ENCODE results near the gene NOSIP.
"Not testable (repeated sequence)": the region's sequence is repeated elsewhere in the genome, so short reads cannot be mapped to it uniquely, and the experiment has no call there.

Gene NOSIP

DNA sequence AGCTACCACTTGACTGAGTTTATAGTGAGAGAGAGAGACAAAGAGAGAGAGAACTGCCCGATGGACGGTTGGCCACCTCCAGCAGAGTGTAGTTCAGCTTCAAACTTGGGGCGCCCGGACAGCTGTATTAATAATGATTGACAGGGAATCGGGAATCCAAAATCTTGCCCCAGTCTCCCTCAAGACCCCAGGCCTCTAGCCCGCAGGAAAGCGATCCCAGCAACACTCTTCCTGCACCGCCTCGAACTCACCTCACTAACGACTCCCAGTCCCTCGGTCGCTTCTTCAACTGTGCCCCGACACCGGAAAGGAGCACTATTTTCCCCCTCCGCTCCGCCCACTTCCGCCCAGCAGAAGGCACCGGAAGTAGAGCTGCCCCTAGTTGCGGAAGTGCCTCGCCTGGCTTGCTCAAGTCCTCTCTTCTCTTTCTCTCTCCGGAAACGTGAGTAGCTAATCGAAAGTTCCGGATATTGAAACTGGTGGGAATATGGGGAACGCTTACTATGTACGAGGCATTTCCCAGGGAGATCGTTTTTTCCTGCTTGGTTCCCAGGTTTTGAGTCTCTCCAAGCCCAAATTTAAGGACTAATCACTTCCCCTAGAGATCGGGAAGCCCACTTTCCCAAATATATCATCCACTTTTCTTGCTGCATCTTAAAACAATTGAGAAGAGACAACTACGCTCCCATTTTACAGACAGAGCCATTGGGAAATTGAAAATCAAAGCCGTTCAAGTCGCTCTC is at the start of gene NOSIP:
Gene NOSIP, minus strand, starts transcription at position 293 of the 743 bp plus-strand sequence. CDS start 19,865 bp downstream, outside the sequence.
- DNase-seq (ENCODE audit: low spot score), result peak; percentile 96

- no peak for DNase-seq (ENCODE audit: low spot score)
Observed at GRCh38 chr19:49629659-49630058, 49.3 kb upstream of the NOSIP start.

DNA sequence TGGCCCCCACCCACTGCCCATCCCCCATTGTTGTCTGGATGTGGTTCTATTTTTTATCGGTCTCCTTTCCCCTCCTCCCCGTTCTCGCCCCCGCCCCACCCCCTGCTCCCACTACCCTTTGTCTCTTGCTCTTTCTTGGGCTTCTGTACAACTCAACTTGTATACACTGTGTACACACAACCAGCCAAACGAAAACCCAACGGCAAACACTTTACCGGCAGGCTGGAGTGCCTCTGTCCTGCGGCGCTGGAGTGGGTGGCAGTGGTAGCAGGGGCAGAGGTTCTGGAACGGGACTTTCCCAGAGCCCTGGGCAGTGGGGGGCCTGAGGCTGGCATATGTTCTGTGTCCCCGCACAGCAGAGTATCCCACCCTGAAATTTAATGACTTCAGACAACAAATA is 45.9 kb upstream of the NOSIP start:
- DNase-seq (ENCODE audit: low spot score), result no peak

- DNase-seq (ENCODE audit: low spot score), result no peak
Observed at GRCh38 chr19:49624967-49625910, 44.9 kb upstream of the NOSIP start.

GRCh38 chr19:49617860-49618259 is 37.5 kb upstream of the NOSIP start:
- not testable (repeated sequence) for DNase-seq (ENCODE audit: low spot score)

- DNase-seq (ENCODE audit: low spot score), result no peak
Observed at GRCh38 chr19:49616945-49617344, 36.6 kb upstream of the NOSIP start.

DNA sequence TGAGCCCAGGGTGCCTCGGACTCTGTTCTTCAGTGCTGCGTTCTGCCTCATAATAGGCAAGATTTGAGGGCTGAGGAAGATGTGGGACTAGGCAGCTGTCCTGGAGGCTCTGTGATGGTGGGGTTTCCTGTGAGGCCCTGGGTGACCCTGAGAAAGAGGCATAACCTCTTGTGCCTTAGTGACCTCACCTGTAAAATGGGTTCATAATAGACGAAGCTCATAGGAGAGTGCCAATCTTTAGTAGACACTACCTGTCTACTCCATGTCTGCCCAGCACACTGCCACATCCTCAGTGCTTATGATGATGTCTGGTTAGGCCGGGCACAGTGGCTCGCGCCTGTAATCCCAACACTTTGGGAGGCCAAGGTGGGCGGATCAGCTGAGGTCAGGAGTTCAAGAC is 36.2 kb upstream of the NOSIP start:
- no peak for DNase-seq (ENCODE audit: low spot score)

- no peak for DNase-seq (ENCODE audit: low spot score)
Observed at GRCh38 chr19:49615861-49616260, 35.5 kb upstream of the NOSIP start.

DNA sequence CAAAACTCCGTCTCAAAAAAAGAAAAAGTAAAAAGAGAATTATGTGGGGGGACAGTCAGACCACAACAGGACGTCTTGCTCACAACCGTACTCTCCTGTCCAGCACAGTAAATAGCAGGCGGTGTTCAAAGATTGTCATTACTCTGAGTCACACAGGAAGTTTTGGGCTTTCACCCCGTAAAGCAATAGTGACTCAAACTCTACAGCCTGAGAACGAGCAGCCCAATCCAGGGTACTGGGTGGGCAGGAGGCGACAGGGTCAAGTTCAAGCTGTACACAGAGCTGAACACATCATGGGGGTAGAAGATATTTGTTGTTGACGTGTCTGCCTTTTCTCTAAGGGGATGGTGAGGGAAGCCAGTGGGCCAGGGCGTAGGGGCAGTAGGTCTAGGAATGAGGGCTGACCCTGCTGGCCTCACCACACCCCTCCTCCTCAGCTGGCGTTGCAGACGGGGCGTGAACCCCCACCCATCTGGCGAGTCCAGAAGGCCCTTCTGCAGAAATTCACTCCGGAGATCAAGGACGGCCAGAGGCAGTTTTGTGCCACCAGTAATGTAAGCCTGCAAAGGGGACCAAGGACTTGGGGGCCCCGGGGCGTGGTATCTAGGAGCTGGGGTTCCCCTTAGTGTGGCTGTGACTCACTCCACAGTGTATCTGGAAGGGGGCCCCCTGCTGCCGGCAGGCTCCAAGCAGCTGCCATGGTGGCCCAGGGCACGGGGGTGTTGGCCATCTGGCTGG is 33.9 kb upstream of the NOSIP start:
- DNase-seq (ENCODE audit: low spot score), result no peak

GRCh38 chr19:49613374-49613773 is 33.0 kb upstream of the NOSIP start:
- no peak for DNase-seq (ENCODE audit: low spot score)

- no peak for DNase-seq (ENCODE audit: low spot score)
Observed at GRCh38 chr19:49609499-49610092, 29.2 kb upstream of the NOSIP start.

DNA sequence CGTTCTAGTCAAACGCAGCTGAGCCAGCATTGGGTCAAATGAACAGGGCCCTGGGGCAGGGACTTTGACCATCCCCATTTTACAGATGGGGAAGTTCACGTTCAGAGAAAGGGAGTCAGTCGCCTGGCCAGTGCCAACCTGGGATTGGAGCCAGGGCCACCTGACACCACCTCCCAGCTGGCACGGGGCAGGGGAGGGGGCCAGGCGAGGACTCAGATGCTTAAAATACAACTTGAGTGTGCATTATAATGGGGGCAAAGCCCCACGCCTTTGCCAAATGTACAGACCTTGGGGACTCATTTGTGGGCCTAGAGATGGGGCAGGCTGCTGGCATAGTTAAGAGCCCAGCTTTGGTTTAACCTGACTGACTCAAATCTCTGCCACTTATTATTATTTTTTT is 25.2 kb upstream of the NOSIP start:
- DNase-seq (ENCODE audit: low spot score), result no peak

DNA sequence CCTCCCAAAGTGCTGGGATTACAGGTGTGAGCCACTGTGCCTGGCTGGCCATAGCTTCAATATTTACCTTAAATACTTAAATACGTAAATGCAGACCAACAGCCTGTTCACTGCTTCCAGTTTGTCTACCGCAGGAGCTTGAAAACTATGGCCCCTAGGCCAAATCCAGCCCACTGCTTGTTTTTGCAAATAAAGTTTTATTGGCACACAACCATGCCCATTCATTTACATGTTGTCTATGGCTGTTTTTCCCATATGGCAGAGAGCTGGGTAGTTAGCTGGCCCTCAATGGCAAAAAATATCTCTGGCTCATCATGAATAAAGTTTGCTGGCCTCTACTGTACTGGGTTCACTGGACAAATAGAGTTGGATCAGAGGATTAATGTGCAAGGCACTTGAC is 22.4 kb upstream of the NOSIP start:
- no peak for DNase-seq (ENCODE audit: low spot score)

DNA sequence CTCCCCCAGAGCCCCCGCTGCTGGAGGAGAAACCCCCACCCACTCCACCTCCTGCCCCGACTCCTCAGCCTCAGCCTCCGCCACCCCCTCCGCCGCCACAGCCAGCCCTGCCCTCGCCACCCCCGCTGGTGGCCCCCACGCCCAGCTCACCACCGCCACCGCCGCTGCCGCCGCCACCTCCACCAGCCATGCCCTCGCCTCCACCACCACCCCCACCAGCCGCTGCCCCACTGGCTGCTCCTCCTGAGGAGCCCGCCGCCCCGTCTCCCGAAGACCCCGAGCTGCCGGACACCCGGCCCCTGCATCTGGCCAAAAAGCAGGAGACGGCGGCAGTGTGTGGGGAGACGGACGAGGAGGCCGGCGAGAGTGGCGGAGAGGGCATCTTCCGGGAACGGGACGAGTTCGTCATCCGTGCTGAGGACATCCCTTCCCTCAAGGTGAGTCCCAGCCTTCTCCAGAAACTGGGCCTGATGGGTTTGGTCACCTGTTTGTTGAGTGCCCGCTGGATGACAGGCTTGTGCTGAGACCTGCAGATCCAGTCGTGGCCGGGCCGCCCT is 21.2 kb upstream of the NOSIP start:
- DNase-seq (ENCODE audit: low spot score), result no peak

- no peak for DNase-seq (ENCODE audit: low spot score)
Observed at GRCh38 chr19:49599378-49600295, 19.3 kb upstream of the NOSIP start.

DNA sequence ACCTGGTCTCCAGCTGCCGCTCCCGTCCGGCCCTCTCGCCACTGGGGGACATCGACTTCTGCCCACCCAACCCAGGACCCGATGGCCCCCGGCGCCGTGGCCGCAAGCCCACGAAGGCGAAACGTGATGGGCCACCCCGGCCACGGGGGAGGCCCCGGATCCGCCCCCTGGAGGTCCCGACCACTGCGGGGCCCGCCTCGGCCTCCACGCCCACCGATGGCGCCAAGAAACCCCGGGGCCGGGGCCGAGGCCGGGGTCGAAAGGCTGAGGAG is 17.3 kb upstream of the NOSIP start:
- DNase-seq (ENCODE audit: low spot score), result no peak

DNA sequence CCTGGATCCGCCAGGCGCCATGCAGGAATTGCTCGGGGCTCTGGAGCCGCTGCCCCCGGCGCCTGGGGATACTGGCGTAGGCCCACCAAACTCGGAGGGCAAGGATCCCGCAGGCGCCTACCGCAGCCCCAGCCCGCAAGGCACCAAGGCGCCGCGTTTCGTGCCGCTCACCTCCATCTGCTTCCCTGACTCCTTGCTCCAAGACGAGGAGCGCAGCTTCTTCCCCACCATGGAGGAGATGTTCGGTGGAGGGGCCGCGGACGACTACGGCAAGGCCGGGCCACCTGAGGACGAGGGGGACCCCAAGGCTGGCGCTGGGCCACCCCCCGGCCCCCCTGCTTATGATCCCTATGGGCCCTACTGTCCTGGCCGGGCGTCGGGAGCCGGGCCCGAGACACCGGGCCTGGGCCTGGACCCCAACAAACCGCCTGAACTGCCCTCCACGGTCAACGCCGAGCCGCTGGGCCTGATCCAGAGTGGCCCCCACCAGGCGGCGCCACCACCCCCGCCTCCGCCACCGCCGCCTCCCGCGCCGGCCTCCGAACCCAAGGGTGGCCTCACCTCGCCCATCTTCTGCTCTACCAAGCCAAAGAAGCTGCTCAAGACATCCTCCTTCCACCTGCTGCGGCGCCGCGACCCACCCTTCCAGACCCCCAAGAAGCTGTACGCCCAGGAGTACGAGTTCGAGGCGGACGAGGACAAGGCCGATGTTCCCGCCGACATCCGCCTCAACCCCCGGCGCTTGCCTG is 16.8 kb upstream of the NOSIP start:
- no peak for DNase-seq (ENCODE audit: low spot score)

DNA sequence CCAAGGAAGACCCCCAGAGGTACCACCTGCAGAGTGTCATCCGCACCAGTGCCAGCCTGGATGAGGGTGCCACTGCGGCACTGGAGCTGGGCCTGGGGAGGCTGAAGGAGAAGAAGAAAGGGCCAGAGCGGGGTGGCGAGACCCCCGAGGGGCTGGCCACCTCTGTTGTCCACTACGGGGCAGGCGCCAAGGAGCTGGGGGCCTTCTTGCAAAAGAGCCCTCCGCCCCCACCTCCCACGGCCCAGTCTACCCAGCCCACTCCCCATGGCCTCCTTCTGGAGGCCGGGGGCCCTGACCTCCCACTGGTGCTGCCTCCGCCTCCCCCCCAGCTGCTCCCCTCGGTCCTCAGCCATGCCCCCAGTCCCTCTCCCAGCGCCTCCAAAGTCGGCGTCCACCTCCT is 16.1 kb upstream of the NOSIP start:
- DNase-seq (ENCODE audit: low spot score), result no peak

GRCh38 chr19:49595819-49596404 is 15.6 kb upstream of the NOSIP start:
- no peak for DNase-seq (ENCODE audit: low spot score)

All from pons (tissue), 1 donor.